HG02970 (cell line): Measurements from ENCODE around the gene ICAM5.
A peak's percentile ranks its signal among the peaks of the same experiment; 100 is the strongest.

Experiments used
- ATAC-seq: cut with Tn5 transposase; IDR thresholded peaks from one replicate; pipeline ENCODE4 v1.9.1; 2021; ENCODE audit warnings: mild to moderate bottlenecking, moderate library complexity, moderate number of reproducible peaks; ENCODE audit not compliant: unreplicated experiment, low FRiP score

ICAM5 gene

DNA sequence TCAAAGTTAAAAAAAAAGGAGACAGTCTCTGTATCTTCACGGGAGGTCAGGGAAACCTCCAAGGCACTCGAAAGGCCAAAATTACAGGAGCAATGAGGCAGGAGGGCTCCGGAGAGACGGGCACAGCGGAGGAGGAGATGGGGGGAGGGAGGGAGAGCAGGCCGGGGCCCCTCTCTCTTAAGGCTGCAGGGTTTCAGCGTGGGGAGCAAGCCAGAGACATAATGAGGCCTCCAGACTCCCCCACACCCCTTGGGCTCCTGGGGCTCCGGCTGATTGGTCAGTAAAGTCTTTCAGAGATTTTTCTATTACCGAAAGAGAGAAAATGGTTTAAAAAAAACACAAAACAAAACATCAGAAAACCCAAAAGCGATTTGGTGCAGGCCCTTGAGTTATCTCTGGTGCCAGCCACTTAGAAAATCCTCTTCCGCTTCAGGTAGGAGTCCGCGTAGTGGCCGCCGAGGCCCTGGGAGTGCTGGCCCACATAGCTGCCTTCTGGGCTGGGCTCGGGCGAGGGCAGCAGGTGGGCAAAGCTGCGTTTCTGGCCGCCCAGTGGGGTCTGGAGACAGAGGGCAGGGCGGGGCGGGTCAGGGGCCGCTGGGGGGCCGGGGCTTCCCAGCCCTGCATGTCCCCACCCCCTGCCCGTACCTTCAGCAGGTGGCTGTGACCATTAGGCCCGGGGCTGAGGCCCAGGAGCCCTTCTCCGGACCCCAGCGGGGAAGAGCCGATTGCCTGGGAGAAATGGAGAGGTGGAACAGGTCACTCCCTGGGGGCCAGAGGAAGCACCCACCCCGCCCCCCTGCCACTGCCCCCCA, 27.5 kb downstream of the ICAM5 start:
- no peak for ATAC-seq

DNA sequence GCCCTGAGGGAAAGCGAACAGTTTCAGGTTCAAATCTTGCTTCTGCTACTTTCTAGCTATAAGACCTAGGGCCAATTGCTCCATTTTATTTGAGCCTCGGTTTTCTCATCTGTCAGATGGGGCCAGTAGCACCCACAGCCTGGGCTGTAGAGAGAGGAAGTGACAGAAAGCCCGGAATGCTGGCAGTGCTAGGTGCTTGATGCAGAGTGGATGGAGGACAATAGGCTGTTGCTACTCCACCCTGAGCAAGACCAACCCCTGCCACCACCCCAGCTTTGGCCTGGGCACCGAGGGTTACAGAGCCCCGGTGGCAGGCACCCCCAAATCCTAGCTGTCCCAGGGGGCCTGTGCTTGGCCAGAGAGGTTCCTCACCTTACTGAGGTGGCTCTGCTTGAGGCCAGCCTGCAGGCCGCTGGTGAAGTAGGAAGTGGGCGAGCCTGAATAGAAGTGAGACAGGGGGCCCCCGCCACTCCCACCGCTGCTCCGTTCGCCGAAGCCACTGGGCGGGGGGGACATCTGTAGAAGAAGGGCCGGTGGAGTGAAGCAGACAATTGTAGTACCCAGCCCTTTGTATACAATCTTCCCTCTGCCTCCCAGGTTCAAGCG, 28.2 kb downstream of the ICAM5 start:
- no peak for ATAC-seq

DNA sequence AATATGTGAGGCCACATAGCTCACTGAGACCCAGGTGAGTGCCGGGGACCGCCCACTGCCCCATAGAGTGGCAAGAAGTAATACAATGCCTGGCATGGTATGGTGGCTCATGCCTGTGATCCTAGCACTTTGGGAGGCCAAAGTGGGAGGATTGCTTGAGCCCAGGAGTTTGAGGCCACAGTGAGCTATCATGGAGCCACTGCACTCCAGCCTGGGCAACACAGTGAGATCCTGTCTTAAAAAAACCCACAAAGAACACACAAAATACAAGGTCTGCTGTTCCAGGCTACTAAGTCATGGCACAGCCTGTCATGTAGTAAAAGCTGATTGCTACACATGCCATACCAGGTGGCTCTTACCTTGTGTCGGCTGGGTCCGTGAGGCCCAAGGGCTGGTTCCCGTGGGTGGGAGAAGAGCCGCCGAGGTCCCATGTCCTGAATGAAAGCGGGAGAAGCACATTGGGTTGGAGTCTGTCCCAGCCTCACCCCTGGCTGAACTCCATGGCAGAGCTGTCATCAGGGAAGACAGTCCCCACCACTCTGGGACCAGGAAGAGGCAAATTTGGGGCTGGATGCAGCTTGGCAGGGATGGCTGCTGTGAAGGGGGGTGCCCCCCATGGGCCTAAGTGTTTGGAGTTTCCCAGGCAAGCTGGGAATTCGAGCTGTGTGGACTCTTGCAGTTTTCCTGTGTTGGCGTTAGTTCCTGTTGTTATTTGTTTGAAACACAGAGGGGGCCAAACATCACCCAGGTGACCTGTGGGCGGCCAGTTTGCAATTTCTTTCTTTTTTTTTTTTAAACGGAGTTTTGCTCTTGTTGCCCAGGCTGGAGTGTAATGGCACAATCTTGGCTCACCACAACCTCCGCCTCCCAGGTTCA, 29.3 kb downstream of the ICAM5 start:
- no peak for ATAC-seq

DNA sequence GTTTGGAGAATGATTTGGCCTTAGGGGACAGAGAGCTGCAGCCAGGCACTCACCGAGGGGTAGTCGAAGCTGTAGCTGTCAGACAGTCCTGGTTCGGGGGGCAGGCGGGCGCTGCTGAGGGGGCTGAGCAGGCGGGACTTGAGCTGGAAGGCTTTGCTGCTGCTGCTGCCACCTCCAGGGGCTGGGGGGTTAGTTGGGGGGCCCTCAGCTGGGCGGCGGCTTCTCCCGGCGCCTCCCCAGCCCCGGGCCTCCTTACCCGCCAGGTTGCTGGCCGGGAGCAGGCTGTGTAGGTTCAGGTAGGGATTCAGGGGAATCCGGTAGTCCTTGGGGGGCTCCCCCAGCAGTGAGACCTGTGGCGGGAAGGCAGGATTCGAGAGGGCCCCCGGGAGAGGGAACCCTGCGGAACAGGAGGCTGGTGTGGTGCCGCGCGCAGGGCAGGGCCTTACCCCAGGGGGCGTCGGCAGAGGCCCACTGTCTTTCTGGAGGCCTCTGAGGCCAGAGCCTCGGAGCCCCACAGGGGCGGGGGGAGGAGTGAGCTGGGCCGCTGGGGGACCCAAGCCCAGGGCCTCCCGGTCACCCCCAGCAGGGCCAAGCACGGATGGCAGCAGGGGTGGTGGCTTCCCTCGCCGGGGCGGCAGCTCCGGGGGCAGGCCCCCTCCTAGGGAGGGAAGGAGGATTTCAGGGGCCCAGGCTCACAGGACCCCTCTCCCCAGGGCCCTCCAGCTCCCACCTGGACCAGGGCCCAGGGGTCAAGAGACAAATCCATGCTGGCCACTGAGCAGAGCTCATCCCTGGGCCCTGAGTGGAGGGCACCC, 31.1 kb downstream of the ICAM5 start:
- no peak for ATAC-seq

GRCh38 chr19:10321417-10321797, 31.7 kb downstream of the ICAM5 start:
- no peak for ATAC-seq

DNA sequence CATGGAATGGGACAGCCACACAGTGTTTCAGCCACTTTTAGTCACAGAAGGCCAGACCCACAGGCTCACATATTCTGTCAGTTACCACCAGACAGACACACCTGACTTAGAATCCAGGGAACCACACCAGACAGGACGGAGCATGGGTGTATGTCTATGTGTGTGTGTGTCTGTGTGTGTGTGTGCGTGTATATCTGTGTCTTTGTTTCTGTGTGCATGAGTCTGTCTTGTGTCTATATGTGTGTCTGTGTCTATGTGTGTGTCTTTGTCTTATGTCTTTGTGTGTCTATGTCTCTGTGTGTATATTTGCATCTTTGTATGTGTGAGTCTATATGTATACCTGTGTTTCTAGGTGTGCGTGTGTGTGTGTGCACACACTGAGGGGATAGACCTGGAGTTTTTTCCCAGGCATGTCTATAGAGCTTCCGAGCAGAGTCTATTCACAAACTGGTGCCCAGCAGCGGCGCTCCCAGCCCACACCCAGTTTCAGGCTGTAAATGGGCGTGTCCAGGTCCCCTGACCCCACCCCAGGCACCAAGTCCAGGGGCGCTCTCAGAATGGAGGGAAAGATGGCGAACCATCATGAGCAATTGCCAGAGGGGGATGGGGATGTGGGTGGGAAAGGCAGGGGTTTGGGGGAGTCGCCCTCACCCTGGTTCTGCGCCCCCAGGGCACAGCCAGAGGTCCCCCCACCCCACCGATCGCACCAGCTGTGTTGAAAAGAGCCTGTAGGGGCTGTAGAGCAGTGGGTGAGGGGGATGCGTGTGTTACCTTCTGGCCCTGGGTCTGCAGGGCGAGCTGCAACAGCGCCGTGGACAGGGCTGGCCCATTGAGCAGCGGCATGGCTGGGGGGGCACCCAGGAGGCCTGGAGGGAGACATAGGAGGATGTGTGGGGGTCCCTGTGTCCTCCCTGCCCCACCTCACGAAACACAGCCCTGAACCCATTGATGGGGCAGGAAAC, 32.4 kb downstream of the ICAM5 start:
- ATAC-seq = no peak

DNA sequence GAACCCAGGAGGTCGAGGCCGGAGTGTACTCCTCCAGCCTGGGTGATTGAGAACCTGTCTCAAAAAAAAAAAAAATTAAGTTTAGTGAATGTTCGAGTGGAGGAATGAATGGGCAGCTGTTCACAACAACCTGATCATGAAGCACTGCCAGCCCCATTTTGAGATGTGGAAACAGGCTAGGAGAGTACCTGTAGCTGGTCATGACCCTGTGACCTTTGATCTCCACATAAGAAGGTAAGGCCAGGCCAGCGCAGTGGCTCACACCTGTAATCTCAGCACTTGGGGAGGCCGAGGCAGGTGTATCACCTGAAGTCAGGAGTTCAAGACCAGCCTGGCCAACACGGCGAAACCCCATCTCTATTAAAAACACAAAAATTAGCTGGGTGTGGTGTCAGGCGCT, 36.0 kb downstream of the ICAM5 start:
- ATAC-seq = no peak

DNA sequence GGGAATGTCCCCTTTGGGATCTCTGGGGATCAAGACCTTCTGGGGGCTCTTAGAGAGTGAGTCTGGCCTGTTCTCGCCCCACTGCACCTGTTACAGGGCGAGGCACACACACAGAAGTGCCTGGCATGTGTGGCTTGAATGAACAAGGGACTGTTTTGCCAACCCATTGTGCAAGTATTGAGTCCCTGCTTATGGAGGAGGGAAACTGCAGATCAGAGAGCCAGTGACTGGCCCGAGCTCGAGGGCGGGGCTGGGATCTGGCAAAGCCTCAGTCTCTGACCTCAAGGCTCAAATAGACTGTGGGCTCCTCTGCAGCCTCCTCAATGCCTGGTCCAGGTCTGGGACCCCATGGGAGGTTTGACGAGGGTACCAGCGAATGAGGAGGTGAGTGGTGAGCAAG, 38.0 kb downstream of the ICAM5 start:
- ATAC-seq = no peak

GRCh38 chr19:10328558-10329429, 39.0 kb downstream of the ICAM5 start:
- ATAC-seq = no peak

DNA sequence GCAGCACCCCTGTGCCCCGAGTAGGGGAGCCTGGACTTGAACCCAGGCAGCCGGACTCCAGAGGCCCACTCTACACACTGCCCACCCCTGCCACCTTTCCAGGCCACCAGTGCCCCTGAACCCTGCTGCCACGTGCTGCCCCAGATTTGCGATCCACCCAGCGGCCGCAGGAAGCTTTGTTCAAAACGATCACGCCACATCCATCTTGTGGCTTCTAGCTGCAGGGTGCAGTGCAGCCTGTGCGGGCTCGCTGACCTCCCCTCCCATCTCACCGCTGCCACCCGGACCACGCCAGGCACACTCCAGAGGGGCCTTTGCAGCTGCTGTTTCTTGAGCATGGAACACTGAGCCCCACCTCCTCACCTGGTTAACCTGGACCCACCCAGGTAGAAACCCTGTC, 39.8 kb downstream of the ICAM5 start:
- no peak for ATAC-seq

DNA sequence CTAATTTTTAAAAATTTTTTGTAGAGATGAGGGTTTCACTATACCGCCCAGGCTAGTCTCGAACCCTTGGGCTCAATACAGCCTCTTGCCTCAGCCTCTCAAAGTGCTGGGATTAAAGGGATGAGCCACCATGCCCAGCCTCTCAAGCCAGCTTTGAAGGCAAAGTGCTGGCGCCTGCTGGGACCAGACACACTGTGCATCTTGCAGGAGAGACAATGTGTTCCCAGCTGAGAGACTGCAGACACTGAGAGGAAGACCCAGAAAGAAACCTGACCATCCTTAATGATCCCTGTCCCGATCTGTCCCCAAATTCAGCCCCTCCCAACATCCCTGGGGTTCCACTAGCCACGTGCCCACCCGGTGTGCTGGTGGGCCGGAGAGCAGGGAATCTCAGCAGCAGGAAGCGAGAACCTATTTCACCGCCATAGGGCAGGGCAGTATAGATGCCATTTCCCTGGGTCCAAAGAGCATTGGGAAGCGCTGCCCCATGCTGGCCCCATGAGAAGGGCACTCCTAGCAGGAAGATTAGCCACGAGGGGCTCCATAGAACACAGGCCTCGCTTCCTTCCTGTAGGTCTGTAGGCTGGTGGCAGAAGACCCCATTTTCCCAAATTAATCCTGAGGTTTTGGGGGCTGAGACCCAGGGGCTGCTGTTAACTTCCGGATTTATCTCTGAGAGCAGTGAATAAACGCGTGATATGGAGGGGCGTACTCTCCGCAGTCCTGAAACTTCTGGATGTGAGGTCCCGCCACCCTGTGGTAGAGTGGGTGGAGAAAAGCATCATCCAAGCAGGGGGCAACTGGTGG, 42.6 kb downstream of the ICAM5 start:
- no peak for ATAC-seq

GRCh38 chr19:10332965-10333757, 43.4 kb downstream of the ICAM5 start, which contains the start of gene RAVER1:
RAVER1 (minus strand) TSS chr19:10333529; CDS start chr19:10333507, 22 bp downstream.
- ATAC-seq = peak; percentile 81

DNA sequence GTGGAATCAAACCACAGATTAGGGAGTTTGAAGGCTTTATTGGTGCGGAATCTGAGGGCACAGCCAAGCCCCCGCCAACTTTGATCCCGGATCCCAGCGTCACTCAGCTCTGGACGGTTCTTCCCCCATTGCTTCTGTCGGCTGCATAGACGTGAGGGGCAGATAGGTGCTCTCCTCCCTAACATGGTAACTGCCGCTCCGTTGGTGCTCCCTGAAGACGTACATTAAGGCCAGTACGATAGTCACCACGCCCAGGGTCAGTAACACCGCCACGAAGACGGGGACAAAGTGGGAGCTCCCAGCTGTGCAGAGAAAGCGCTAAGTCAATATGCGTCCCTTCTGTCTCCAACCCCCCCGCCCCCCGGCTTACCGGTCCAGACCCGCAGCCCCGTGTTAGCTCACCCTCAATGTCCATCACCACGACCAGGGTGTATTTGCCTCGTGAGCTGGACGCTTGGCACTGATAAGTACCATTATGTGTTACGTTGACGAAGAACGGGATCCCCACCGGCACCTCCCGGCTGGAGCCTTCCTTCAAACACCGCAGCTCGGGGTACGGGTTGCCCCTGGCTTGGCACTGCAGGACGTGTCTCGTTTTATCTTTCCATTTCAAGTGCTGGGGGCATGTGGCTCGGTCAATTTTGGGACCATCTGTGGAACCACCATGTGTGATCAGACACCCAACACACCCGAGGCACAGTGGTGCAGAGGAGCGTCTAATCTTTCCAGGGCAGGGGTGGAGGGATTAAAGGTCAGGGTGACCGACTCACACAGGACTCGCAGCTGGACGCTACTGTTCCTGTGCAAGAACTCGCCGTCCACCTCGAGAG, 44.2 kb downstream of the ICAM5 start:
- ATAC-seq = no peak

- no peak for ATAC-seq
These were observed 45.0 kb downstream of the ICAM5 start for GRCh38 chr19:10334588-10335351.

DNA sequence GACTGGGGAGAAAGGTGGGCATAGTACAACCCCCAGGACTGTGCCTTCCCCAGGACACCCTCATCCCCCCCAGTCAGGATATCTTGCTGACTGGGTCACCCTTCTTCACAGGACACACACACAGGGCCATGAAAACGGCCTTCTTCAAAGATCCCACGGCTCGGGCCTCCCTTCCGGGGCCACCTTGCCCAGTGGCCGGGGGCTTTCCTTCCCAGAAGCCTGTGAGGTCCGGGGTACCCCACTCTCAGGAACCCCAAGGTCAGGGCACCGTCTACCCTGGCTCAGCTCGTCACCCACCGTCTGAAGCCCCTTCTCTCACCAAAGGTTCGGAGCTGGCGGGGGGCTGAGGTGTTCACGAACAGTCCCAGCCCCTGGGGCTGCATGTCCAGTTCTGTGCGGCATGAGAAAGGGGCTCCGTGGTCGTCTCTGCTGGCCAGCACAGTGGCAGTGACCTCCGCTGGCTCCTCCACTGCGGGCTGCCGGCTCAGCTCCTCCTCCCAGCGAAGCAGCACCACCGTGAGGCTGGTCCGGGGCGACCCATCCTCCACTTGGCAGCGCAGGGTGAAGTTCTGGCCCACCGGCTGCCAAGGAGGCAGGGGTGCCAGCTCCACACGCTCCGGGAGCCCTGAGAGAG, 45.7 kb downstream of the ICAM5 start:
- ATAC-seq = no peak
